ENCODE measurements around the gene SSH2.
A peak's percentile ranks its signal among the peaks of the same experiment; 100 is the strongest.

SSH2 gene

GRCh38 chr17:29929006-29929532, 959 bp downstream of the SSH2 start:
- peak overlapping the region; percentile 91 for H3K27ac ChIP-seq (ENCODE audit: low read depth, low read length)
- peak overlapping the region; percentile 2 for H2AFZ ChIP-seq (ENCODE audit: low read depth, low read length, severe bottlenecking)
- no peaks in the 10 kb centered on the region for H3K9me2 ChIP-seq (replicated peaks; ENCODE audit: insufficient read depth, low read length)
- H4K20me1 ChIP-seq (ENCODE audit: low read depth, low read length), result 0 out of 2 replicates have a peak, but pooled peaks cover 4% of the 10 kb centered on the region
- H3K9ac ChIP-seq (ENCODE audit: low read length), result peak overlapping the region; percentile 82
- peak overlapping the region; percentile 87 for H3K4me3 ChIP-seq (ENCODE audit: insufficient read depth, low read length, poor library complexity, severe bottlenecking)
- TF ChIP-seq CTCF (IDR thresholded peaks at IDR 0.05; ENCODE audit: insufficient read depth, low read length, poor library complexity, severe bottlenecking) (no peak), EZH2phosphoT487 (conservative IDR thresholded peaks at IDR 0.05; ENCODE audit: low read length) (no peak)
- peak overlapping the region; percentile 95 for H3K4me2 ChIP-seq (ENCODE audit: low read depth, low read length, poor library complexity, severe bottlenecking)
- H3K9me3 ChIP-seq (ENCODE audit: insufficient read depth, low read length), result no peaks in the 10 kb centered on the region
- peaks cover 8% of the 10 kb centered on the region for H3F3A ChIP-seq (ENCODE audit: insufficient read depth)
- H3K36me3 ChIP-seq (ENCODE audit: low read length), result peaks cover 15% of the 10 kb centered on the region; the same call in 1 of the 2 replicates
- peaks cover 63% of the 10 kb centered on the region for H3K79me2 ChIP-seq (ENCODE audit: insufficient read depth, low read length)
- H3K27me3 ChIP-seq (ENCODE audit: low read length), result no peaks in the 10 kb centered on the region

GRCh38 chr17:29927546-29927945, 2.5 kb downstream of the SSH2 start:
- Histone ChIP-seq H2AFZ (ENCODE audit: low read depth, low read length, severe bottlenecking) (no peak overlapping the region), H3F3A (ENCODE audit: insufficient read depth) (peaks cover 9% of the 10 kb centered on the region), H3K27me3 (ENCODE audit: low read length) (no peaks in the 10 kb centered on the region), H3K9me2 (replicated peaks; ENCODE audit: insufficient read depth, low read length) (no peaks in the 10 kb centered on the region), H3K9me3 (ENCODE audit: insufficient read depth, low read length) (no peaks in the 10 kb centered on the region), H3K9ac (ENCODE audit: low read length) (peak overlapping the region; percentile 82), H3K27ac (ENCODE audit: low read depth, low read length) (peak overlapping the region; percentile 91; the same call in 1 of the 2 replicates), H3K4me3 (ENCODE audit: insufficient read depth, low read length, poor library complexity, severe bottlenecking) (peak overlapping the region; percentile 87), H3K4me2 (ENCODE audit: low read depth, low read length, poor library complexity, severe bottlenecking) (peak overlapping the region; percentile 95), H4K20me1 (ENCODE audit: low read depth, low read length) (0 out of 2 replicates have a peak, but pooled peaks cover 4% of the 10 kb centered on the region), H3K79me2 (ENCODE audit: insufficient read depth, low read length) (peaks cover 78% of the 10 kb centered on the region), H3K36me3 (ENCODE audit: low read length) (peaks cover 15% of the 10 kb centered on the region; the same call in 1 of the 2 replicates)
- no peak for TF ChIP-seq EZH2phosphoT487 (conservative IDR thresholded peaks at IDR 0.05; ENCODE audit: low read length)

- Histone ChIP-seq H2AFZ (ENCODE audit: low read depth, low read length, severe bottlenecking) (no peak overlapping the region), H3F3A (ENCODE audit: insufficient read depth) (0 out of 2 replicates have a peak, but pooled peaks cover 3% of the 10 kb centered on the region), H3K27me3 (ENCODE audit: low read length) (no peaks in the 10 kb centered on the region), H3K9me2 (replicated peaks; ENCODE audit: insufficient read depth, low read length) (no peaks in the 10 kb centered on the region), H3K4me3 (ENCODE audit: insufficient read depth, low read length, poor library complexity, severe bottlenecking) (no peak overlapping the region), H3K9ac (ENCODE audit: low read length) (no peak overlapping the region), H4K20me1 (ENCODE audit: low read depth, low read length) (0 out of 2 replicates have a peak, but pooled peaks cover 4% of the 10 kb centered on the region), H3K36me3 (ENCODE audit: low read length) (peaks cover 15% of the 10 kb centered on the region; the same call in 1 of the 2 replicates), H3K4me2 (ENCODE audit: low read depth, low read length, poor library complexity, severe bottlenecking) (peak overlapping the region; percentile 31), H3K9me3 (ENCODE audit: insufficient read depth, low read length) (no peaks in the 10 kb centered on the region), H3K27ac (ENCODE audit: low read depth, low read length) (no peak overlapping the region), H3K79me2 (ENCODE audit: insufficient read depth, low read length) (peaks cover 96% of the 10 kb centered on the region)
- TF ChIP-seq CTCF (IDR thresholded peaks at IDR 0.05; ENCODE audit: insufficient read depth, low read length, poor library complexity, severe bottlenecking) (no peak), EZH2phosphoT487 (conservative IDR thresholded peaks at IDR 0.05; ENCODE audit: low read length) (no peak)
Measured at GRCh38 chr17:29924786-29925185, 5.2 kb downstream of the SSH2 start.

Data from SU-DHL-6 (cell line).